ENCODE measurements around the gene RALGPS1.

RALGPS1 gene

DNA sequence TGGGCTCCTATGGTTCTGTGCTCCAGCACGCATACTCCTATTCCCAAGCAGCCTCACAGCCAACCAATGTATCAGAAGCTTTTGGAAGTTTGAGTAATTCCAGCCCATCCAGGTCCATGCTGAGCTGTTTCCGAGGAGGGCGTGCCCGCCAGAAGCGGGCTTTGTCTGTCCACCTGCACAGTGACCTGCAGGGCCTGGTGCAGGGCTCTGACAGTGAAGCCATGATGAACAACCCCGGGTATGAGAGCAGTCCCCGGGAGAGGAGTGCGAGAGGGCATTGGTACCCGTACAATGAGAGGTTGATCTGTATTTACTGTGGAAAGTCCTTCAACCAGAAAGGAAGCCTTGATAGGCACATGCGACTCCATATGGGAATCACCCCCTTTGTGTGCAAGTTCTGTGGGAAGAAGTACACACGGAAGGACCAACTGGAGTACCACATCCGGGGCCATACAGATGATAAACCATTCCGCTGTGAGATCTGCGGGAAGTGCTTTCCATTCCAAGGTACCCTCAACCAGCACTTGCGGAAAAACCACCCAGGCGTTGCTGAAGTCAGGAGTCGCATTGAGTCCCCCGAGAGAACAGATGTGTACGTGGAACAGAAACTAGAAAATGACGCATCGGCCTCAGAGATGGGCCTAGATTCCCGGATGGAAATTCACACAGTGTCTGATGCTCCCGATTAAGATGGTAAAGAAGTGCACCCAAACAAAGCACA is 34.2 kb upstream of the RALGPS1 start:
- H3K18ac ChIP-seq (ENCODE audit: low read length), result no peak overlapping the region
- H2AK5ac ChIP-seq (ENCODE audit: low read length), result no peak overlapping the region
- no peak overlapping the region for H2BK120ac ChIP-seq (ENCODE audit: insufficient read depth, low read length, poor library complexity)
- no peak overlapping the region for H4K8ac ChIP-seq (ENCODE audit: low read depth, low read length)
- no peak overlapping the region for H3K4me3 ChIP-seq (ENCODE audit: low read depth, low read length)
- no peak overlapping the region for H2AFZ ChIP-seq (ENCODE audit: insufficient read depth, low read length, poor library complexity)
- H3K27me3 ChIP-seq (ENCODE audit: insufficient read depth, low read length), result no peaks in the 10 kb centered on the region
- no peak overlapping the region for H3K23ac ChIP-seq (ENCODE audit: low read length)
- no peak overlapping the region for H3K9ac ChIP-seq (ENCODE audit: low read length)
- no peak overlapping the region for H2BK5ac ChIP-seq (ENCODE audit: low read depth, low read length, poor library complexity)
- no peak overlapping the region for H4K12ac ChIP-seq (ENCODE audit: low read depth, low read length)
- no peak overlapping the region for H3K14ac ChIP-seq (ENCODE audit: low read length)
- H4K91ac ChIP-seq (ENCODE audit: low read depth, low read length), result no peak overlapping the region
- H3K4ac ChIP-seq (ENCODE audit: low read depth, low read length), result no peak overlapping the region
- H3K9me3 ChIP-seq (ENCODE audit: insufficient read depth, low read depth, low read length), result no peaks in the 10 kb centered on the region
- DNase-seq, result no peak
- no peak overlapping the region for H2BK12ac ChIP-seq (ENCODE audit: low read length)
- H3K79me1 ChIP-seq (ENCODE audit: low read length), result no peaks in the 10 kb centered on the region
- H3K79me2 ChIP-seq (ENCODE audit: control insufficient read depth, insufficient read depth, low read length, poor library complexity), result no peaks in the 10 kb centered on the region
- no peak overlapping the region for H3K4me2 ChIP-seq (ENCODE audit: low read length)
- peaks cover 25 to 28% of the 10 kb centered on the region in 2 experiments for H3K36me3 ChIP-seq (ENCODE audit: control insufficient read depth in 1 of 2, insufficient read depth in 2 of 2, low read length in 2 of 2)
- H3K4me1 ChIP-seq (ENCODE audit: control insufficient read depth in 1 of 2, insufficient read depth in 2 of 2, low read length in 2 of 2), result no peaks in the 10 kb centered on the region
- WGBS (ENCODE audit: extremely low coverage, insufficient coverage, insufficient read length), result no CpG with 5 or more reads among the region's 23 CpGs
- H3K27ac ChIP-seq (ENCODE audit: low read depth, low read length), result no peak overlapping the region

DNA sequence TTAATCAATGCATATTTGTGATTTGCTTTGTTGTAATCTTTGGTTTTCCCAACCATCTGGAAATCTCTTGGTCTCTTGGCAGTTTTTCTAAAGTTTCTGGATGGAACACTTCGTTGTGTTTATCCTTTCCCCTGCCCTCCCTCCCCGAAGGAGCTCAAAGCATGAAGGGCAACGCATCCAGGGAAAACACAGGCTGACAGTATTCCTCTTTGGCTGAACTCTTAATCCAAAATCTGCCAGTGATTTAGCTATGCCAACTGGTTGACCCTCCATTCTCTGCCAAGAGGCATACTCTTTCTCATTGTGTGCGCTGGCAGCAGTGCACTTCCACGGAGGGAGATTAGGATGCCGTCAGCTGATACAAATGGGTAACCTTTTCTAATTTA is 33.6 kb upstream of the RALGPS1 start:
- H2BK120ac ChIP-seq (ENCODE audit: insufficient read depth, low read length, poor library complexity), result no peak overlapping the region
- no peak overlapping the region for H2BK5ac ChIP-seq (ENCODE audit: low read depth, low read length, poor library complexity)
- H2AK5ac ChIP-seq (ENCODE audit: low read length), result no peak overlapping the region
- no peak overlapping the region for H3K18ac ChIP-seq (ENCODE audit: low read length)
- no peak overlapping the region for H3K23ac ChIP-seq (ENCODE audit: low read length)
- H3K4me2 ChIP-seq (ENCODE audit: low read length), result no peak overlapping the region
- H4K91ac ChIP-seq (ENCODE audit: low read depth, low read length), result no peak overlapping the region
- no peaks in the 10 kb centered on the region for H3K27me3 ChIP-seq (ENCODE audit: insufficient read depth, low read length)
- H3K27ac ChIP-seq (ENCODE audit: low read depth, low read length), result no peak overlapping the region
- H3K79me1 ChIP-seq (ENCODE audit: low read length), result no peaks in the 10 kb centered on the region
- H2BK12ac ChIP-seq (ENCODE audit: low read length), result no peak overlapping the region
- H4K12ac ChIP-seq (ENCODE audit: low read depth, low read length), result no peak overlapping the region
- no peak overlapping the region for H3K4ac ChIP-seq (ENCODE audit: low read depth, low read length)
- no peak overlapping the region for H3K9ac ChIP-seq (ENCODE audit: low read length)
- no peak overlapping the region for H3K14ac ChIP-seq (ENCODE audit: low read length)
- H2AFZ ChIP-seq (ENCODE audit: insufficient read depth, low read length, poor library complexity), result no peak overlapping the region
- no peaks in the 10 kb centered on the region for H3K4me1 ChIP-seq (ENCODE audit: control insufficient read depth in 1 of 2, insufficient read depth in 2 of 2, low read length in 2 of 2)
- no peaks in the 10 kb centered on the region for H3K79me2 ChIP-seq (ENCODE audit: control insufficient read depth, insufficient read depth, low read length, poor library complexity)
- peaks cover 25 to 28% of the 10 kb centered on the region in 2 experiments for H3K36me3 ChIP-seq (ENCODE audit: control insufficient read depth in 1 of 2, insufficient read depth in 2 of 2, low read length in 2 of 2)
- DNase-seq, result no peak
- H3K9me3 ChIP-seq (ENCODE audit: insufficient read depth, low read depth, low read length), result no peaks in the 10 kb centered on the region
- no peak overlapping the region for H4K8ac ChIP-seq (ENCODE audit: low read depth, low read length)
- no CpG with 5 or more reads among the region's 6 CpGs for WGBS (ENCODE audit: extremely low coverage, insufficient coverage, insufficient read length)
- no peak overlapping the region for H3K4me3 ChIP-seq (ENCODE audit: low read depth, low read length)

DNA sequence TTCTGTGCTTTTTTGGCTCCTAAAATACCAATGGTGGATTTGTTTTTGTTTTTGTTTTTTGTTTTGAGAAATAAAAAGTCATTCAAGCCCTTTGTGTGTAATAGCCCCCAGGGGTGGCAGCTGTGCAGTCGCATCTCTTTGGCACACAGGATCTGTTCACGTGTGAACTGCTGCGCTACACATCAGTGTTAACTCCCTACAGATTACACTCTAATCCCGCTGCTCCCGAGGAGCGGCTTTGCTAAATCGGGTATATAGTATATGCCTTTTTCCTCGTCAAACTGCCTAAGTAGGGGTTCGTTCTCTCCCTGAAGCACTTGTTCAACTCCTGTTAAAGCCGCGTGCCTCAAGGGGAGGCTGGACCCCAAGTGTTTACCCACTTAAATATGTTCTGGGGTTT is 31.8 kb upstream of the RALGPS1 start:
- no peak overlapping the region for H2AK5ac ChIP-seq (ENCODE audit: low read length)
- no peak overlapping the region for H2BK120ac ChIP-seq (ENCODE audit: insufficient read depth, low read length, poor library complexity)
- no peaks in the 10 kb centered on the region for H3K79me1 ChIP-seq (ENCODE audit: low read length)
- peaks cover 2% of the 10 kb centered on the region for H3K9me3 ChIP-seq (ENCODE audit: insufficient read depth, low read depth, low read length)
- H3K27me3 ChIP-seq (ENCODE audit: insufficient read depth, low read length), result no peaks in the 10 kb centered on the region
- no peak overlapping the region for H3K18ac ChIP-seq (ENCODE audit: low read length)
- H4K91ac ChIP-seq (ENCODE audit: low read depth, low read length), result no peak overlapping the region
- no peak overlapping the region for H4K8ac ChIP-seq (ENCODE audit: low read depth, low read length)
- H3K23ac ChIP-seq (ENCODE audit: low read length), result no peak overlapping the region
- no peak overlapping the region for H4K12ac ChIP-seq (ENCODE audit: low read depth, low read length)
- H3K4me3 ChIP-seq (ENCODE audit: low read depth, low read length), result no peak overlapping the region
- no peak overlapping the region for H2BK12ac ChIP-seq (ENCODE audit: low read length)
- no peaks in the 10 kb centered on the region for H3K79me2 ChIP-seq (ENCODE audit: control insufficient read depth, insufficient read depth, low read length, poor library complexity)
- H3K14ac ChIP-seq (ENCODE audit: low read length), result no peak overlapping the region
- H3K36me3 ChIP-seq (ENCODE audit: control insufficient read depth in 1 of 2, insufficient read depth in 2 of 2, low read length in 2 of 2), result peaks cover 25 to 28% of the 10 kb centered on the region in 2 experiments
- H2BK5ac ChIP-seq (ENCODE audit: low read depth, low read length, poor library complexity), result no peak overlapping the region
- H3K9ac ChIP-seq (ENCODE audit: low read length), result no peak overlapping the region
- H2AFZ ChIP-seq (ENCODE audit: insufficient read depth, low read length, poor library complexity), result no peak overlapping the region
- no CpG with 5 or more reads among the region's 11 CpGs for WGBS (ENCODE audit: extremely low coverage, insufficient coverage, insufficient read length)
- no peak overlapping the region for H3K4me2 ChIP-seq (ENCODE audit: low read length)
- no peaks in the 10 kb centered on the region for H3K4me1 ChIP-seq (ENCODE audit: control insufficient read depth in 1 of 2, insufficient read depth in 2 of 2, low read length in 2 of 2)
- H3K27ac ChIP-seq (ENCODE audit: low read depth, low read length), result no peak overlapping the region
- H3K4ac ChIP-seq (ENCODE audit: low read depth, low read length), result no peak overlapping the region
- no peak for DNase-seq

DNA sequence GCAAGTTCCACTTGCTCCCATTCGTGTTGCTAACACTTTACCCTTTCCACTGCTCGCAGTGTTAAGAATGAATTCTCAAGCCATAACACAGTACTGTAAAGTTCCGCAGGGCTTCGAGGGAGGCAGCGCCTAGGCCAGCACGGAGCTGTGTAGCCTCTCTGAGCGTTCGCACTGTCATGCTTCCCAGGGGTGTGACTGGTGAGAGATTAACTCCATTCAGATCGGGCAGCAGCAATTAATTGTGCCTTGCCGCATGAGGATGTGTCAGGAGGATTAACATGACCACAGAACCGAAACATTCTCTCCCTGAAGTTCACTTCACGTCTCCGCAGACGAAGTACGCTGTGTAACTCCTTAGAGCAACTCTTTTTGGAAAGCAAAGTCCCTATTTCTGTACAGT is 30.9 kb upstream of the RALGPS1 start:
- H3K27ac ChIP-seq (ENCODE audit: low read depth, low read length), result no peak overlapping the region
- H3K4ac ChIP-seq (ENCODE audit: low read depth, low read length), result no peak overlapping the region
- no peak overlapping the region for H3K14ac ChIP-seq (ENCODE audit: low read length)
- peaks cover 24 to 25% of the 10 kb centered on the region in 2 experiments for H3K36me3 ChIP-seq (ENCODE audit: control insufficient read depth in 1 of 2, insufficient read depth in 2 of 2, low read length in 2 of 2)
- no peak overlapping the region for H2BK120ac ChIP-seq (ENCODE audit: insufficient read depth, low read length, poor library complexity)
- H3K4me1 ChIP-seq (ENCODE audit: control insufficient read depth in 1 of 2, insufficient read depth in 2 of 2, low read length in 2 of 2), result no peaks in the 10 kb centered on the region
- no peak overlapping the region for H2BK5ac ChIP-seq (ENCODE audit: low read depth, low read length, poor library complexity)
- no peak overlapping the region for H4K91ac ChIP-seq (ENCODE audit: low read depth, low read length)
- no peak overlapping the region for H2AK5ac ChIP-seq (ENCODE audit: low read length)
- DNase-seq, result no peak
- H3K9me3 ChIP-seq (ENCODE audit: insufficient read depth, low read depth, low read length), result peaks cover 2% of the 10 kb centered on the region
- no peak overlapping the region for H3K4me2 ChIP-seq (ENCODE audit: low read length)
- H3K18ac ChIP-seq (ENCODE audit: low read length), result no peak overlapping the region
- no peak overlapping the region for H2AFZ ChIP-seq (ENCODE audit: insufficient read depth, low read length, poor library complexity)
- H4K8ac ChIP-seq (ENCODE audit: low read depth, low read length), result no peak overlapping the region
- H2BK12ac ChIP-seq (ENCODE audit: low read length), result no peak overlapping the region
- no peak overlapping the region for H4K12ac ChIP-seq (ENCODE audit: low read depth, low read length)
- H3K27me3 ChIP-seq (ENCODE audit: insufficient read depth, low read length), result no peaks in the 10 kb centered on the region
- no peak overlapping the region for H3K23ac ChIP-seq (ENCODE audit: low read length)
- H3K79me1 ChIP-seq (ENCODE audit: low read length), result no peaks in the 10 kb centered on the region
- no peaks in the 10 kb centered on the region for H3K79me2 ChIP-seq (ENCODE audit: control insufficient read depth, insufficient read depth, low read length, poor library complexity)
- WGBS (ENCODE audit: extremely low coverage, insufficient coverage, insufficient read length), result no CpG with 5 or more reads among the region's 15 CpGs
- no peak overlapping the region for H3K9ac ChIP-seq (ENCODE audit: low read length)
- H3K4me3 ChIP-seq (ENCODE audit: low read depth, low read length), result no peak overlapping the region
